H1 (cell line): Measurements from ENCODE around the gene HS3ST3B1. TPM values are rescaled to one million over a fixed set of nuclear protein-coding genes. Genes with fewer than 3 reads are reported as not detected.

ENCODE experiments used
- CTCF ChIA-PET: fragments of 300-600 bp; sonication (Branson Sonifier 250); formaldehyde crosslinking; loops from one replicate; lab custom pipeline; 2021; ENCODE audit not compliant: partially characterized antibody; lab: Charles Lee
- POLR2A ChIA-PET: fragments of 300-600 bp; sonication (Branson Sonifier 250); formaldehyde crosslinking; loops from one replicate; lab custom pipeline; 2021; ENCODE audit warnings: inconsistent platforms; ENCODE audit not compliant: partially characterized antibody; lab: Charles Lee
- DNase-seq, 2 experiments: peaks; one replicate each; pipeline versions ENCODE4 v3.0.0 to v3.0.0-alpha.2; 2010 to 2022; ENCODE audit warnings: low spot score in 2 of 2, low read depth in 1 of 2, mixed read lengths in 1 of 2
- FAIRE-seq: peaks from 2 replicates; lab custom pipeline; 2011; peaks lifted over from hg19 to GRCh38; lab: Jason Lieb, UNC
- H2AFZ ChIP-seq: 2 replicates; pipeline ENCODE4 v1.8.1; 2012; ENCODE audit warnings: low read length, inconsistent platforms
- H2AK5ac ChIP-seq: 2 replicates; pipeline ENCODE4 v1.6.1; 2013; ENCODE audit warnings: low read depth, low read length
- H2BK120ac ChIP-seq: replicated peaks from 2 replicates; pipeline ENCODE3; 2013; ENCODE audit warnings: low read depth, low read length, inconsistent platforms
- H2BK12ac ChIP-seq: 2 replicates; pipeline ENCODE4 v1.6.1; 2013; ENCODE audit warnings: low read depth, low read length
- H2BK15ac ChIP-seq: 2 replicates; pipeline ENCODE4 v1.6.1; 2013; ENCODE audit warnings: low read length
- H2BK20ac ChIP-seq: 2 replicates; pipeline ENCODE4 v1.6.1; 2013; ENCODE audit warnings: low read length
- H2BK5ac ChIP-seq: 2 replicates; pipeline ENCODE4 v1.6.1; 2013; ENCODE audit warnings: low read depth, low read length
- H3K14ac ChIP-seq: 2 replicates; pipeline ENCODE4 v1.6.1; 2013; ENCODE audit warnings: inconsistent platforms; ENCODE audit not compliant: insufficient read length
- H3K18ac ChIP-seq: 2 replicates; pipeline ENCODE4 v1.6.1; 2013; ENCODE audit warnings: low read length; ENCODE audit errors: extremely low read depth
- H3K23ac ChIP-seq: 2 replicates; pipeline ENCODE4 v1.6.1; 2013; ENCODE audit warnings: inconsistent platforms; ENCODE audit not compliant: insufficient read length
- H3K23me2 ChIP-seq: 2 replicates; pipeline ENCODE4 v1.6.1; 2013; ENCODE audit warnings: low read depth, low read length
- H3K27ac ChIP-seq: 2 replicates; pipeline ENCODE4 v1.6.1; 2011; ENCODE audit warnings: low read depth, low read length, inconsistent platforms
- H3K27me3 ChIP-seq, 4 experiments: replicated peaks in 1 of 4; 1 replicate in 1 of 4; 2 replicates in 3 of 4; pipeline versions ENCODE4 v1.6.1 to v1.8.1; 2011 to 2013; ENCODE audit warnings: low read length in 3 of 4, mild to moderate bottlenecking in 3 of 4, inconsistent platforms in 2 of 4, mixed read lengths in 2 of 4, moderate library complexity in 1 of 4; ENCODE audit not compliant: control insufficient read depth in 3 of 4, insufficient read depth in 3 of 4; ENCODE audit errors: extremely low read depth in 1 of 4
- H3K36me3 ChIP-seq, 4 experiments: 2 replicates each; pipeline versions ENCODE4 v1.6.1 to v1.8.1; 2011 to 2013; ENCODE audit warnings: mild to moderate bottlenecking in 4 of 4, low read length in 3 of 4, moderate library complexity in 2 of 4, control low read depth in 1 of 4, inconsistent platforms in 1 of 4; ENCODE audit not compliant: insufficient read depth in 4 of 4, control insufficient read depth in 2 of 4
- H3K4ac ChIP-seq: replicated peaks from 2 replicates; pipeline ENCODE3; 2013; ENCODE audit warnings: low read length, low read depth, mixed read lengths, inconsistent platforms; ENCODE audit not compliant: insufficient read length
- H3K4me1 ChIP-seq, 4 experiments: replicated peaks in 1 of 4; 1 replicate in 1 of 4; 2 replicates in 3 of 4; pipeline versions ENCODE4 v1.6.1 to v1.8.1; 2011 to 2013; ENCODE audit warnings: low read length in 3 of 4, inconsistent platforms in 2 of 4, mixed read lengths in 1 of 4; ENCODE audit not compliant: insufficient read depth in 4 of 4, control insufficient read depth in 3 of 4
- H3K4me2 ChIP-seq, 2 experiments: 2 replicates each; pipeline versions ENCODE4 v1.6.1 to v1.8.1; 2011 to 2013; ENCODE audit warnings: low read depth in 2 of 2, low read length in 2 of 2, control low read depth in 1 of 2, inconsistent platforms in 1 of 2, mild to moderate bottlenecking in 1 of 2; ENCODE audit not compliant: insufficient read depth in 1 of 2
- H3K4me3 ChIP-seq, 4 experiments: fragments of 200-600, 300-600 bp in 1 of 4; sonication (generic), shearing (Covaris generic), sonication (Bioruptor Twin) in 1 of 4; 2 replicates each; pipeline versions ENCODE4 v1.5.1 to v1.8.1; 2011 to 2016; ENCODE audit warnings: low read length in 4 of 4, low read depth in 3 of 4, control low read depth in 2 of 4, inconsistent platforms in 2 of 4, mild to moderate bottlenecking in 2 of 4, mixed read lengths in 1 of 4, moderate library complexity in 1 of 4; ENCODE audit not compliant: insufficient read depth in 2 of 4; ENCODE audit errors: extremely low read depth in 1 of 4
- H3K56ac ChIP-seq: replicated peaks from 2 replicates; pipeline ENCODE3; 2013; ENCODE audit warnings: low read depth, mild to moderate bottlenecking, mixed read lengths, low read length, inconsistent platforms; ENCODE audit not compliant: insufficient read length
- H3K79me1 ChIP-seq: 2 replicates; pipeline ENCODE4 v1.6.1; 2013; ENCODE audit warnings: low read depth, low read length, control low read depth
- H3K79me2 ChIP-seq, 2 experiments: 2 replicates each; pipeline versions ENCODE4 v1.6.1 to v1.8.1; 2012 to 2013; ENCODE audit warnings: low read length in 2 of 2, mild to moderate bottlenecking in 2 of 2, inconsistent platforms in 1 of 2; ENCODE audit not compliant: insufficient read depth in 2 of 2, control insufficient read depth in 1 of 2
- H3K9ac ChIP-seq, 4 experiments: replicated peaks in 1 of 4; 1 replicate in 1 of 4; 2 replicates in 3 of 4; pipeline versions ENCODE4 v1.6.1 to v1.8.1; 2011 to 2013; ENCODE audit warnings: low read depth in 3 of 4, low read length in 3 of 4, control low read depth in 2 of 4, mild to moderate bottlenecking in 2 of 4, moderate library complexity in 2 of 4, inconsistent platforms in 1 of 4; ENCODE audit errors: extremely low read depth in 1 of 4
- H3K9me3 ChIP-seq, 2 experiments: 2 replicates each; pipeline versions ENCODE4 v1.6.1 to v1.8.1; 2012 to 2013; ENCODE audit warnings: mild to moderate bottlenecking in 2 of 2, moderate library complexity in 2 of 2, control low read depth in 1 of 2, inconsistent platforms in 1 of 2, low read depth in 1 of 2, low read length in 1 of 2, mixed read lengths in 1 of 2; ENCODE audit not compliant: insufficient read depth in 2 of 2
- H4K20me1 ChIP-seq, 2 experiments: replicated peaks in 1 of 2; 2 replicates each; pipeline versions ENCODE3 to v1.8.1; 2011 to 2013; ENCODE audit warnings: inconsistent platforms in 2 of 2, low read length in 2 of 2, mild to moderate bottlenecking in 1 of 2; ENCODE audit not compliant: insufficient read depth in 2 of 2, control insufficient read depth in 1 of 2
- H4K5ac ChIP-seq: 2 replicates; pipeline ENCODE4 v1.6.1; 2013; ENCODE audit warnings: low read length, low read depth, mixed read lengths, inconsistent platforms; ENCODE audit not compliant: insufficient read length
- H4K8ac ChIP-seq: 2 replicates; pipeline ENCODE4 v1.8.0; 2013; ENCODE audit warnings: mild to moderate bottlenecking, moderate library complexity, low read length, inconsistent platforms; ENCODE audit not compliant: insufficient read depth; ENCODE audit errors: extremely low read depth
- H4K91ac ChIP-seq: replicated peaks from 2 replicates; pipeline ENCODE3; 2013; ENCODE audit warnings: low read length, mixed read lengths, inconsistent platforms; ENCODE audit not compliant: insufficient read length
- BRCA1 ChIP-seq: IDR thresholded peaks from 2 replicates; pipeline ENCODE4 v1.6.1; 2012; ENCODE audit warnings: low read depth, low read length, improper control_type of control experiment
- GABPA ChIP-seq: IDR thresholded peaks from 2 replicates; pipeline ENCODE4 v1.6.1; 2011; ENCODE audit warnings: mild to moderate bottlenecking, low read length, moderate library complexity, borderline replicate concordance; ENCODE audit not compliant: insufficient read depth
- NRF1 ChIP-seq: IDR thresholded peaks from 2 replicates; pipeline ENCODE4 v1.6.1; 2011; ENCODE audit warnings: mild to moderate bottlenecking, low read depth, low read length, improper control_type of control experiment
- SIX5 ChIP-seq: IDR thresholded peaks from 2 replicates; pipeline ENCODE4 v1.6.1; 2011; ENCODE audit warnings: mild to moderate bottlenecking, low read depth, low read length
- SRF ChIP-seq: IDR thresholded peaks from 2 replicates; pipeline ENCODE4 v1.6.1; 2011; ENCODE audit warnings: mild to moderate bottlenecking, low read depth, low read length, moderate library complexity
- SUZ12 ChIP-seq: fragments of 200-600 bp; sonication (generic); IDR thresholded peaks from 2 replicates; pipeline ENCODE4 v1.6.1; 2012; ENCODE audit warnings: mild to moderate bottlenecking, inconsistent platforms, low read length, moderate library complexity, mixed read lengths
- TAF1 ChIP-seq: IDR thresholded peaks from 2 replicates; pipeline ENCODE4 v1.6.1; 2011; ENCODE audit warnings: mild to moderate bottlenecking, low read depth, low read length
- TAF7 ChIP-seq: optimal IDR thresholded peaks from 2 replicates; pipeline ENCODE3; 2011; ENCODE audit warnings: low read depth, mild to moderate bottlenecking, inconsistent platforms, low read length, moderate library complexity, borderline replicate concordance
- WGBS, 2 experiments: shearing (Covaris generic) in 1 of 2; methylation state at CpG; one replicate each; pipeline versions ENCODE4 v1.1.6 to v1.1.7; 2013 to 2015; ENCODE audit warnings: low lambda C conversion rate in 2 of 2, mixed read lengths in 2 of 2, inconsistent platforms in 1 of 2, low coverage in 1 of 2, missing lambda C conversion rate in 1 of 2; ENCODE audit not compliant: insufficient replicate concordance in 2 of 2, insufficient coverage in 1 of 2, insufficient read length in 1 of 2; ENCODE audit errors: extremely low coverage in 1 of 2, missing lambda C conversion rate in 1 of 2; 5-methylcytosine and 5-hydroxymethylcytosine counted together
- polyA plus RNA-seq, 7 experiments: library from polyadenylated mRNA; depleted of rRNA in 3 of 7; stranded (reverse) in 5 of 7; unstranded in 2 of 7; fragments of >200 nt in 5 of 7; fragments of 200-250 nt in 2 of 7; gene quantifications; 1 replicate in 5 of 7; 2 replicates in 1 of 7; 4 replicates in 1 of 7; pipeline versions ENCODE4 v1.2.1 to v1.2.3, GENCODE V29; 2011 to 2013; ENCODE audit warnings: missing spikeins in 2 of 7, mixed read lengths in 2 of 7
- total RNA-seq: library from RNA; stranded (reverse); fragmentation: NEBNext Ultra II Directional; extraction: Animal tissue kit (Norgen Biotek cat#: 25700); gene quantifications from 2 replicates; pipeline ENCODE4 v1.2.1, GENCODE V29; 2021

The HS3ST3B1 gene
- total and polyA plus RNA-seq, 2 of the 8 experiments (the other 6 are each of a cell fraction or from before 2014, with no cell fraction given): 4.7 to 14.4 TPM

DNA sequence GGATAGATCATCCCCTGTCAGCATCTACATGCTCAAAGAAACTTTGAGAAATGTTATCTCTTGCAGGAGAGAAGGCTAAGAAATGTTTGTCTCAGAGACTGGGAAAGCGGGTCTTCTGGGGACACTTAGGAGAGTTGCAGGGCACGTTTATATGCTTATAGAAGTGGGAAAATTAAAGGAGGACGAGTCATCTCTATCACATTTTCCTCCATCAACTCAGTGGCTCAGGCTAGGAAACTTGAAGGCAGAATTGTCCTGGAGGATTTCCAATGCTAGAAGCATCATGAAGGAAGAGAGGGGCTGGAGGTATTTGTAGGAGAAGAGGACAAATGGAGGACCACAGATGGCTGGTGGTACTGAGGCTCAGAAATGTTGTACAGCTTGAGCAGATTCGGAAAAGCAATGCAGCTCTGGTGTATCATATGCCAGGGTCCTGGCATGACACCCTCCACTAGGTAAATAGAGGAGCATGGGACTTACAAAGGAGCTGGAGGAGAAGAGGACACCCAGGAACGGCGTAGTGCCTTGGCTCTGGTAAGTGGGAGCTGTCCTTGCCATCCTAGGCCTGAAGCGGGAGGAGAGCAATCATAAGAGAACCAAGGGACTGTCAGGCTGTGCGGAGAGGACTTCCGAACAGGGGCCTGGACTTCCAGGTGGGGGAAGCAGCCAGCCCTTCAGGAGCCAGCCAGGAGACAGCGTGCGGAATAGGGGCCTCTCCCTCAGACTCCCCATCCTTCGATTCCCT, 4.5 kb upstream of the HS3ST3B1 start:
- Histone ChIP-seq H3K9me3 (no peaks in the 10 kb centered on the region), H3K4me3 (peak overlapping the region in 1 of 4 experiments; percentile 87; a peak in 3 of 8 replicates), H3K23me2 (peaks cover 24% of the 10 kb centered on the region; the same call in 1 of the 2 replicates), H3K27ac (no peak overlapping the region), H2BK5ac (no peak overlapping the region; the same call in 1 of the 2 replicates), H2BK120ac (no peak overlapping the region), H2AFZ (peak overlapping the region; percentile 71; the same call in 1 of the 2 replicates), H3K79me2 (no peaks in the 10 kb centered on the region), H2AK5ac (peak overlapping the region; percentile 68; the same call in 1 of the 2 replicates), H4K91ac (no peak overlapping the region), H2BK12ac (peak overlapping the region; percentile 72; the same call in 1 of the 2 replicates), H3K36me3 (no peaks in the 10 kb centered on the region)
- ChIA-PET POLR2A (interaction anchor here (0.7 to 4.7 kb wide), 3 partner anchors 10 to 154 kb away, joined by 3 to 22 read pairs (median 3); no protein-coding TSS in a partner anchor), CTCF (interaction anchor here (0.5 to 4.3 kb wide), 13 partner anchors 18 to 631 kb away, joined by 3 to 15 read pairs (median 4); no protein-coding TSS in a partner anchor)
- no peak for FAIRE-seq
- no peak for TF ChIP-seq TAF1
- no peak for TF ChIP-seq SUZ12
- no peak for TF ChIP-seq NRF1
- TF ChIP-seq BRCA1: no peak
- TF ChIP-seq GABPA: no peak
- TF ChIP-seq SIX5: no peak
- TF ChIP-seq SRF: no peak
- no peak for TF ChIP-seq TAF7
- TF ChIP-seq, all 59 proteins: peak for 0
- Histone ChIP-seq H3K23ac (no peak overlapping the region), H2BK15ac (peak overlapping the region; percentile 18; the same call in 1 of the 2 replicates), H3K27me3 (peaks cover 25 to 57% (median 50%) of the 10 kb centered on the region in 4 experiments), H4K20me1 (peaks cover 0 to 2% of the 10 kb centered on the region in 2 experiments), H2BK20ac (0 out of 2 replicates have a peak overlapping the region, but pooled peaks have one; percentile 77), H3K79me1 (no peaks in the 10 kb centered on the region), H3K4me2 (peak overlapping the region; percentile 85 to 87), H3K18ac (no peak overlapping the region), H3K4me1 (peaks cover 4 to 19% (median 8%) of the 10 kb centered on the region in 4 experiments; a peak in 6 of 7 replicates), H4K8ac (no peak overlapping the region), H4K5ac (no peak overlapping the region), H3K9ac (no peak overlapping the region), H3K56ac (no peak overlapping the region), H3K4ac (peak overlapping the region; percentile 46), H3K14ac (no peak overlapping the region)
- WGBS, 2 experiments: 59% methylated on average over 10 of the region's 12 CpGs; no CpG with 5 or more reads in 1 of the 2 experiments
- no peak for DNase-seq
